A673 (cell line): ENCODE data around the gene MSRB1.

Experiments
- EZH2 ChIP-seq: fragments of 200-600 bp; sonication (generic); IDR thresholded peaks from 2 replicates; pipeline ENCODE4 v1.6.1; 2017; ENCODE audit warnings: borderline replicate concordance, low read depth, mild to moderate bottlenecking, mixed read lengths, antibody characterized with exemption, low read length; ENCODE audit not compliant: poor library complexity, severe bottlenecking
- TF ChIP-seq, protein P1 (sequence below): fragments of 300-800, 200-600 bp; sonication (generic); conservative IDR thresholded peaks from 2 replicates; pipeline ENCODE4 v1.5.1; 2017; ENCODE audit warnings: low read depth, mild to moderate bottlenecking, antibody characterized with exemption, low read length, moderate library complexity, mixed read lengths

DNA sequence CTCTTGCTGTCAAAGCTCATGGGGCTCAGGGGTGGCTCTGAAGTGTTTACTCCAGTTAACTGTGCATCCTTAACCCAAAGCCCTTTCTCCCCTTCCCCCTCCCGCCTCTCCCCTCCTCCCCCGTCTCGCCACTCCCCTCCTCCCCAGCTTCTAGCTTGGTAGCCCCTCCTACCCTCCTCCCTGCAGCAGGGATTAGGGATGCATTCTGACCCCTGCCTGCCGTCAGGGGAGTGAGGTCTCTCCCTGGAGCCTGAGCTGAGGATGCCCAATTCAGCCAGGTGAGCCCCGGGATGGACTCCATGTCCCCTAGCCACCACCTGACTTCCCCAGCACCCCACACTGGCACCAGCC is 26.4 kb downstream of the MSRB1 start:
- TF ChIP-seq, protein P1, sequence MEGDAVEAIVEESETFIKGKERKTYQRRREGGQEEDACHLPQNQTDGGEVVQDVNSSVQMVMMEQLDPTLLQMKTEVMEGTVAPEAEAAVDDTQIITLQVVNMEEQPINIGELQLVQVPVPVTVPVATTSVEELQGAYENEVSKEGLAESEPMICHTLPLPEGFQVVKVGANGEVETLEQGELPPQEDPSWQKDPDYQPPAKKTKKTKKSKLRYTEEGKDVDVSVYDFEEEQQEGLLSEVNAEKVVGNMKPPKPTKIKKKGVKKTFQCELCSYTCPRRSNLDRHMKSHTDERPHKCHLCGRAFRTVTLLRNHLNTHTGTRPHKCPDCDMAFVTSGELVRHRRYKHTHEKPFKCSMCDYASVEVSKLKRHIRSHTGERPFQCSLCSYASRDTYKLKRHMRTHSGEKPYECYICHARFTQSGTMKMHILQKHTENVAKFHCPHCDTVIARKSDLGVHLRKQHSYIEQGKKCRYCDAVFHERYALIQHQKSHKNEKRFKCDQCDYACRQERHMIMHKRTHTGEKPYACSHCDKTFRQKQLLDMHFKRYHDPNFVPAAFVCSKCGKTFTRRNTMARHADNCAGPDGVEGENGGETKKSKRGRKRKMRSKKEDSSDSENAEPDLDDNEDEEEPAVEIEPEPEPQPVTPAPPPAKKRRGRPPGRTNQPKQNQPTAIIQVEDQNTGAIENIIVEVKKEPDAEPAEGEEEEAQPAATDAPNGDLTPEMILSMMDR = no peak
- TF ChIP-seq EZH2 = no peak
